ENCODE results near the gene CUL3. TPM values are rescaled to one million over a fixed set of nuclear protein-coding genes. Genes with fewer than 3 reads are reported as not detected.

CUL3 gene
- total and polyA plus RNA-seq, 2 of the 8 experiments (the other 6 are each of a cell fraction or from before 2014, with no cell fraction given): 28.5 to 113 TPM

- H2AK5ac ChIP-seq (ENCODE audit: low read depth, low read length): no peak overlapping the region
These were observed 158.5 kb downstream of the CUL3 start for GRCh38 chr2:224426656-224427055.

More at GRCh38 chr2:224426656-224427055, 158.5 kb downstream of the CUL3 start:
- FAIRE-seq (no peak), DNase-seq (ENCODE audit: low read depth in 1 of 2, low spot score in 2 of 2) (no peak)
- Histone ChIP-seq H3K18ac (ENCODE audit: extremely low read depth, low read length) (no peak overlapping the region), H3K4ac (replicated peaks; ENCODE audit: insufficient read length, low read depth, low read length) (no peak overlapping the region), H3K56ac (replicated peaks; ENCODE audit: insufficient read length, low read depth, low read length) (no peak overlapping the region), H2BK20ac (ENCODE audit: low read length) (no peak overlapping the region), H2BK120ac (replicated peaks; ENCODE audit: low read depth, low read length) (no peak overlapping the region), H4K5ac (ENCODE audit: insufficient read length, low read depth, low read length) (no peak overlapping the region), H3K36me3 (ENCODE audit: control insufficient read depth in 2 of 4, insufficient read depth in 4 of 4, low read length in 3 of 4) (0 out of 8 replicates have a peak, but pooled peaks cover 0 to 2% (median 0%) of the 10 kb centered on the region in 4 experiments), H2BK15ac (ENCODE audit: low read length) (no peak overlapping the region), H3K9me3 (ENCODE audit: insufficient read depth in 2 of 2, low read depth in 1 of 2, low read length in 1 of 2) (0 out of 4 replicates have a peak, but pooled peaks cover 0 to 5% of the 10 kb centered on the region in 2 experiments), H2BK5ac (ENCODE audit: low read depth, low read length) (no peak overlapping the region), H3K23me2 (ENCODE audit: low read depth, low read length) (no peaks in the 10 kb centered on the region), H2AFZ (ENCODE audit: low read length) (no peak overlapping the region), H4K91ac (replicated peaks; ENCODE audit: insufficient read length, low read length) (no peak overlapping the region), H3K14ac (ENCODE audit: insufficient read length) (no peak overlapping the region), H3K79me2 (ENCODE audit: control insufficient read depth in 1 of 2, insufficient read depth in 2 of 2, low read length in 2 of 2) (no peaks in the 10 kb centered on the region; a peak in 1 of 4 replicates), H3K4me3 (ENCODE audit: extremely low read depth in 1 of 4, insufficient read depth in 2 of 4, low read depth in 3 of 4, low read length in 4 of 4) (no peak overlapping the region), H3K27ac (ENCODE audit: low read depth, low read length) (no peak overlapping the region), H2BK12ac (ENCODE audit: low read depth, low read length) (no peak overlapping the region), H4K8ac (ENCODE audit: extremely low read depth, insufficient read depth, low read length) (no peak overlapping the region), H4K20me1 (replicated peaks in 1 of 2; ENCODE audit: control insufficient read depth in 1 of 2, insufficient read depth in 2 of 2, low read length in 2 of 2) (no peaks in the 10 kb centered on the region), H3K23ac (ENCODE audit: insufficient read length) (no peak overlapping the region), H3K79me1 (ENCODE audit: low read depth, low read length) (no peaks in the 10 kb centered on the region), H3K27me3 (replicated peaks in 1 of 4; ENCODE audit: control insufficient read depth in 3 of 4, extremely low read depth in 1 of 4, insufficient read depth in 3 of 4, low read length in 3 of 4) (no peaks in the 10 kb centered on the region), H3K4me1 (replicated peaks in 1 of 4; ENCODE audit: control insufficient read depth in 3 of 4, insufficient read depth in 4 of 4, low read length in 3 of 4) (no peaks in the 10 kb centered on the region), H3K4me2 (ENCODE audit: insufficient read depth in 1 of 2, low read depth in 2 of 2, low read length in 2 of 2) (no peak overlapping the region), H3K9ac (replicated peaks in 1 of 4; ENCODE audit: extremely low read depth in 1 of 4, low read depth in 3 of 4, low read length in 3 of 4) (no peak overlapping the region)
- ChIA-PET CTCF (ENCODE audit: partially characterized antibody) (no interaction called here), POLR2A (ENCODE audit: partially characterized antibody) (interaction anchor here (1.3 kb wide), 1 partner anchor 9 kb away, joined by 3 read pairs; no protein-coding TSS in a partner anchor)
- 94% methylated on average over 3 of the region's 3 CpGs; no CpG with 5 or more reads in 1 of the 2 experiments for WGBS, 2 experiments (ENCODE audit: extremely low coverage in 1 of 2, insufficient coverage in 1 of 2, insufficient read length in 1 of 2, insufficient replicate concordance in 2 of 2, low coverage in 1 of 2, low lambda C conversion rate in 2 of 2, missing lambda C conversion rate in 1 of 2)
- TF ChIP-seq SIRT6 (IDR thresholded peaks at IDR 0.05; ENCODE audit: low read length): no peak
- no peak for TF ChIP-seq SP2 (IDR thresholded peaks at IDR 0.05; ENCODE audit: low read length)
- TF ChIP-seq RNF2 (IDR thresholded peaks at IDR 0.05; ENCODE audit: borderline replicate concordance, low read depth, low read length, missing control alignments, poor library complexity, severe bottlenecking): no peak
- no peak for TF ChIP-seq MAFK (IDR thresholded peaks at IDR 0.05; ENCODE audit: low read depth, low read length)

All from H1 (cell line).